ENCODE data around the gene SGSM2. TPM values are rescaled to one million over a fixed set of nuclear protein-coding genes. Genes with fewer than 3 reads are reported as not detected.
A peak's percentile ranks its signal among the peaks of the same experiment; 100 is the strongest.

Gene SGSM2
- total and polyA plus RNA-seq, 2 of the 13 experiments (the other 11 are each of a cell fraction or from before 2014, with no cell fraction given), result 30.4 to 51.3 TPM

DNA sequence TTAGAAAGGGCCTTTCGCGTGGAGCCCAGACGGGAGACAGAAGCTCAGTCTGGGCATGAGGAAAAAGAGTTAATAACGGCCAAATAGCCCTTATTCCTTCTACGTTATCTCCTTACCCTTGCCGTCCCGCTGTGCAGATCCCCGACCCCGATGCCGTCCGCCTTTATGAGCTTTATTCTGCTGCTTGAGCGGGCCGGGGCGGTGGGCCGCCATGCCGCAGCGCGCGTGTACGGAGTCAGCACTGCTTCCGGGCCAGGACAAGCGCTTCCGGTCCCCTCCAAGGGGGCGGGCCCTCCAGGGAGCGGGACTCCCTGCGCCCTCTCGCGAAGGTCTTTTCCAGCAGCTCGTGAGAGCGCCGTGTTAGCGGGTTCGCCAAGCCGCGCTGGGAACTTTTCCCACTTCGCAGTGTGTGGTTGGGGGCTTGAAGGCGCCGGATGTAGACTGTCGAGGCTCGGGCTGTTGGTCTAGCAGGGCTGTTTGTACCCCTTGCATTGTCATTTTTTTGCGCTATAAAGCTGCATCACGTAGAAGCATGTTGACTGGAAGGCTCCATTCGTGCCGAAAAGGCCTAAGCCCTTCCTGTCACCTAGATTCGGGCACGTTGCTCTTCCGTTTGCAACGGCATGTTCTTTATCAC lies 968 bp upstream of the SGSM2 start, which contains the start of gene TSR1 (continued):
- TF ChIP-seq ARNTL (CRISPR knock-in tag; IDR thresholded peaks at IDR 0.05) (0 out of 2 replicates have a peak, but pooled peaks have one; percentile 65), NKX3-1 (CRISPR knock-in tag; IDR thresholded peaks at IDR 0.05) (peak; percentile 61), ZNF501 (CRISPR knock-in tag; IDR thresholded peaks at IDR 0.05) (peak; percentile 91), TAF1 (CRISPR knock-in tag; IDR thresholded peaks at IDR 0.05) (peak; percentile 93), EEA1 (CRISPR knock-in tag; IDR thresholded peaks at IDR 0.05; ENCODE audit: borderline replicate concordance) (0 out of 2 replicates have a peak, but pooled peaks have one; percentile 78), HNRNPH1 (optimal IDR thresholded peaks at IDR 0.05; ENCODE audit: low read depth, low read length) (no peak), ZEB1 (IDR thresholded peaks at IDR 0.05; ENCODE audit: insufficient replicate concordance, low read depth) (no peak), ZNF510 (CRISPR knock-in tag; IDR thresholded peaks at IDR 0.05; ENCODE audit: low read depth) (peak; percentile 65; the same call in 1 of the 2 replicates), ATF7-NPFF (CRISPR knock-in tag; IDR thresholded peaks at IDR 0.05; ENCODE audit: low read depth) (peak; percentile 82; the same call in 1 of the 2 replicates), ZNF337 (CRISPR knock-in tag; IDR thresholded peaks at IDR 0.05; ENCODE audit: borderline replicate concordance, low read depth) (no peak; the same call in 1 of the 2 replicates), ZC3H4 (CRISPR knock-in tag; IDR thresholded peaks at IDR 0.05; ENCODE audit: borderline replicate concordance) (no peak), ZNF883 (CRISPR knock-in tag; IDR thresholded peaks at IDR 0.05; ENCODE audit: not compliant biosample characterization) (peak; percentile 56), ZNF225 (CRISPR knock-in tag; IDR thresholded peaks at IDR 0.05) (peak; percentile 69; the same call in 1 of the 2 replicates), STAG1 (CRISPR knock-in tag; IDR thresholded peaks at IDR 0.05) (peak; percentile 31; the same call in 1 of the 2 replicates), AGO1 (IDR thresholded peaks at IDR 0.05; ENCODE audit: low read depth, low read length, poor library complexity, severe bottlenecking) (no peak), ZNF589 (CRISPR knock-in tag; conservative IDR thresholded peaks at IDR 0.05) (peak; percentile 59), ZNF678 (CRISPR knock-in tag; IDR thresholded peaks at IDR 0.05) (no peak)
- TF ChIP-seq, protein P1, sequence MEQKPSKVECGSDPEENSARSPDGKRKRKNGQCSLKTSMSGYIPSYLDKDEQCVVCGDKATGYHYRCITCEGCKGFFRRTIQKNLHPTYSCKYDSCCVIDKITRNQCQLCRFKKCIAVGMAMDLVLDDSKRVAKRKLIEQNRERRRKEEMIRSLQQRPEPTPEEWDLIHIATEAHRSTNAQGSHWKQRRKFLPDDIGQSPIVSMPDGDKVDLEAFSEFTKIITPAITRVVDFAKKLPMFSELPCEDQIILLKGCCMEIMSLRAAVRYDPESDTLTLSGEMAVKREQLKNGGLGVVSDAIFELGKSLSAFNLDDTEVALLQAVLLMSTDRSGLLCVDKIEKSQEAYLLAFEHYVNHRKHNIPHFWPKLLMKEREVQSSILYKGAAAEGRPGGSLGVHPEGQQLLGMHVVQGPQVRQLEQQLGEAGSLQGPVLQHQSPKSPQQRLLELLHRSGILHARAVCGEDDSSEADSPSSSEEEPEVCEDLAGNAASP (CRISPR knock-in tag; IDR thresholded peaks at IDR 0.05; ENCODE audit: borderline replicate concordance), result no peak
- TF ChIP-seq, protein P2, sequence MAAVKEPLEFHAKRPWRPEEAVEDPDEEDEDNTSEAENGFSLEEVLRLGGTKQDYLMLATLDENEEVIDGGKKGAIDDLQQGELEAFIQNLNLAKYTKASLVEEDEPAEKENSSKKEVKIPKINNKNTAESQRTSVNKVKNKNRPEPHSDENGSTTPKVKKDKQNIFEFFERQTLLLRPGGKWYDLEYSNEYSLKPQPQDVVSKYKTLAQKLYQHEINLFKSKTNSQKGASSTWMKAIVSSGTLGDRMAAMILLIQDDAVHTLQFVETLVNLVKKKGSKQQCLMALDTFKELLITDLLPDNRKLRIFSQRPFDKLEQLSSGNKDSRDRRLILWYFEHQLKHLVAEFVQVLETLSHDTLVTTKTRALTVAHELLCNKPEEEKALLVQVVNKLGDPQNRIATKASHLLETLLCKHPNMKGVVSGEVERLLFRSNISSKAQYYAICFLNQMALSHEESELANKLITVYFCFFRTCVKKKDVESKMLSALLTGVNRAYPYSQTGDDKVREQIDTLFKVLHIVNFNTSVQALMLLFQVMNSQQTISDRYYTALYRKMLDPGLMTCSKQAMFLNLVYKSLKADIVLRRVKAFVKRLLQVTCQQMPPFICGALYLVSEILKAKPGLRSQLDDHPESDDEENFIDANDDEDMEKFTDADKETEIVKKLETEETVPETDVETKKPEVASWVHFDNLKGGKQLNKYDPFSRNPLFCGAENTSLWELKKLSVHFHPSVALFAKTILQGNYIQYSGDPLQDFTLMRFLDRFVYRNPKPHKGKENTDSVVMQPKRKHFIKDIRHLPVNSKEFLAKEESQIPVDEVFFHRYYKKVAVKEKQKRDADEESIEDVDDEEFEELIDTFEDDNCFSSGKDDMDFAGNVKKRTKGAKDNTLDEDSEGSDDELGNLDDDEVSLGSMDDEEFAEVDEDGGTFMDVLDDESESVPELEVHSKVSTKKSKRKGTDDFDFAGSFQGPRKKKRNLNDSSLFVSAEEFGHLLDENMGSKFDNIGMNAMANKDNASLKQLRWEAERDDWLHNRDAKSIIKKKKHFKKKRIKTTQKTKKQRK (IDR thresholded peaks at IDR 0.05; ENCODE audit: low read length), result no peak
- TF ChIP-seq, protein P3, sequence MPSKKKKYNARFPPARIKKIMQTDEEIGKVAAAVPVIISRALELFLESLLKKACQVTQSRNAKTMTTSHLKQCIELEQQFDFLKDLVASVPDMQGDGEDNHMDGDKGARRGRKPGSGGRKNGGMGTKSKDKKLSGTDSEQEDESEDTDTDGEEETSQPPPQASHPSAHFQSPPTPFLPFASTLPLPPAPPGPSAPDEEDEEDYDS (CRISPR knock-in tag; IDR thresholded peaks at IDR 0.05), result peak; percentile 64; the same call in 1 of the 2 replicates
- TF ChIP-seq, protein P4, sequence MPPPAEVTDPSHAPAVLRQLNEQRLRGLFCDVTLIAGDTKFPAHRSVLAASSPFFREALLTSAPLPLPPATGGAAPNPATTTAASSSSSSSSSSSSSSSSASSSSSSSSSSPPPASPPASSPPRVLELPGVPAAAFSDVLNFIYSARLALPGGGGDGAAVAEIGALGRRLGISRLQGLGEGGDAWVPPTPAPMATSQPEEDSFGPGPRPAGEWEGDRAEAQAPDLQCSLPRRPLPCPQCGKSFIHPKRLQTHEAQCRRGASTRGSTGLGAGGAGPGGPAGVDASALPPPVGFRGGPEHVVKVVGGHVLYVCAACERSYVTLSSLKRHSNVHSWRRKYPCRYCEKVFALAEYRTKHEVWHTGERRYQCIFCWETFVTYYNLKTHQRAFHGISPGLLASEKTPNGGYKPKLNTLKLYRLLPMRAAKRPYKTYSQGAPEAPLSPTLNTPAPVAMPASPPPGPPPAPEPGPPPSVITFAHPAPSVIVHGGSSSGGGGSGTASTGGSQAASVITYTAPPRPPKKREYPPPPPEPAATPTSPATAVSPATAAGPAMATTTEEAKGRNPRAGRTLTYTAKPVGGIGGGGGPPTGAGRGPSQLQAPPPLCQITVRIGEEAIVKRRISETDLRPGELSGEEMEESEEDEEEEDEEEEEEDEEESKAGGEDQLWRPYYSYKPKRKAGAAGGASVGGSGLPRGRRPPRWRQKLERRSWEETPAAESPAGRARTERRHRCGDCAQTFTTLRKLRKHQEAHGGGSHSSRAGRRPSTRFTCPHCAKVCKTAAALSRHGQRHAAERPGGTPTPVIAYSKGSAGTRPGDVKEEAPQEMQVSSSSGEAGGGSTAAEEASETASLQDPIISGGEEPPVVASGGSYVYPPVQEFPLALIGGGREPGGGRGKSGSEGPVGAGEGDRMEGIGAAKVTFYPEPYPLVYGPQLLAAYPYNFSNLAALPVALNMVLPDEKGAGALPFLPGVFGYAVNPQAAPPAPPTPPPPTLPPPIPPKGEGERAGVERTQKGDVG (CRISPR knock-in tag; IDR thresholded peaks at IDR 0.05; ENCODE audit: borderline replicate concordance), result no peak; the same call in 1 of the 2 replicates

Measured in HepG2 (cell line).